Activated CD4-positive, alpha-beta T cell treated with anti-CD3 and anti-CD28 coated beads, Interleukin-2, Interleukin-6, amounts not matched to agents 100 ng/mL and 50 ng/mL, durations not matched to agents 16 hours and 8 hours (primary cell): Measurements from ENCODE around the gene SP4.
A peak's percentile ranks its signal among the peaks of the same experiment; 100 is the strongest.
"Not testable (repeated sequence)": the region's sequence is repeated elsewhere in the genome, so short reads cannot be mapped to it uniquely, and the experiment has no call there.

Experiments used
- DNase-seq: peaks from one replicate; pipeline ENCODE4 v3.0.0-alpha.2; 2020

SP4 gene

DNA sequence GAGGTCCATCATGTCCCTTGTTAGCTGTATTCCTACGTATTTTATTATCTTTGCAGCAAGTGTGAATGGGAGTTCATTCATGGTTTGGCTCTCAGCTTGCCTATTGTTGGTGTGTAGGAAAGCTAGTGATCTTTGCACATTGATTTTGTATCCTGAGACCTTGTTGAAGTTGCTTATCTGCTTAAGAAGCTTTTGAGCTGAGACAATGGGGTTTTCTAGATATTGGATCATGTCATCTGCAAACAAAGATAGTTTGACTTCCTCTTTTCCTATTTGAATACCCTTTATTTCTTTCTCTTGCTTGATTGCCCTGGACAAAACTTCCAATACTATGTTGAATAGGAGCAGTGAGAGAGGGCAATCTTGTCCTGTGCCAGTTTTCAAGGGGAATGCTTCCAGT is 104.6 kb downstream of the SP4 start:
- not testable (repeated sequence) for DNase-seq

DNA sequence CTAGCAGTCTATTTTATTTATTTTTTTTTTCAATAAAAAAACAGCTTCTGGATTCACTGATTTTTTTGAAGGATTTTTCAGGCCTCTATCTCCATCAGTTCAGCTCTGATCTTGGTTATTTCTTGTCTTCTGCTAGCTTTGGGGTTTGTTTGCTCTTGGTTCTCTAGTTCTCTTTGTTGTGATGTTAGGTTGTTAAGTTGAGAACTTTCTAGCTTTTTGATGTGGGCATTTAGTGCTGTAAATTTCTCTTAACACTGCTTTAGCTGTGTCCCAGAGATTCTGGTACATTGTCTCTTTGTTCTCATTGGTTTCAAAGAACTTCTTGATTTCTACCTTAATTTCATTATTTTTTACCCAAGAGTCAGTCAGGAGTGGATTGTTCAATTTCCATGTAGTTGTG is 105.8 kb downstream of the SP4 start:
- not testable (repeated sequence) for DNase-seq

DNA sequence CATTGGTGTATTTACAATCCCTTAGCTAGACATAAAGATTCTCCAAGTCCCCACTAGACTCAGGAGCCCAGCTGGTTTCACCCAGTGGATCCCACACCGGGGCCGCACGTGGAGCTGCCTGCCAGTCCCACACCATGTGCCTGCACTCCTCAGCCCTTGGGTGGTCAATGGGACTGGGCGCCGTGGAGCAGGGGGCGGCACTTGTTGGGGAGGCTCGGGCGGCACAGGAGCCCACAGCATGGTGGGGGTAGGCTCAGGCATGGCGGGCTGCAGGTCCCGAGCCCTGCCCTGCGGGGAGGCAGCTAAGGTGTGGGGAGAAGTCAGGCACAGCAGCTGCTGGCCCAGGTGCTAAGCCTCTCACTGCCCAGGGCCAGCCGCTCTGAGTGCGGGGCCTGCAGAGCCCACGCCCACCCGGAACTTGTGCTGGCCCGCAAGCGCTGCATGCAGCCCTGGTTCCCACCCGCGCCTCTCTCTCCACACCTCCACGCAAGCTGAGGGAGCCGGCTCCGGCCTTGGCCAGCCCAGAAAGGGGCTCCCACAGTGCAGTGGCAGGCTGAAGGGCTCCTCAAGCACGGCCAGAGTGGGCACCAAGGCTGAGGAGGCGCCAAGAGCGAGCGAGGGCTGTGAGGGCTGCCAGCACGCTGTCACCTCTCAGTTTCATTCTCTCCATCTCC is 108.7 kb downstream of the SP4 start:
- not testable (repeated sequence) for DNase-seq

DNA sequence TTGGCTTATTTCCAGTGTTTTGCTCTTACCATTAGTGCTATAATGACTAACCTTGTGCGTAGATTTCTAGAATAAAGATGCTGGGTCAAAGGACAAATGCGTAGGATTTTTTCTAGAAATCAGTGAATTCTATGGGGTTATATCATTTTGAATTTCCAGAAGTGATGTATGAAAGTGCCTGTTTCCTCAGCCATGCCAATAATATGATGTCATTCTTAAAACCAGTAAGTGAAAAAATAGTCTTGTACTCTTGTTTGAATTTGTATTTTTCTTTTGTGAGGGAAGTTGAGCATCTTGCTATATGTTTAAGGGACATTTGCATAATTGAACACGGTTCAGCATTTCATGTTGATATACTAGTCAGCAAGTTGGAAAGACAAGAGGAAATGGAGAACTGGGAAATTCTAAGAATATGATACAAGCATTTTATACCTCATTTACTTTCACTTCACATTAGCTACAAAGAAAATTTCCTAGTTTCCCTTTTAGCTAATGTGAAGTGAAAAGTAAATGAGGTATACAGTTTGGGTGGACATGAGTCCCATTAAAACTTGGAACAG is 111.1 kb downstream of the SP4 start:
- DNase-seq = no peak

DNA sequence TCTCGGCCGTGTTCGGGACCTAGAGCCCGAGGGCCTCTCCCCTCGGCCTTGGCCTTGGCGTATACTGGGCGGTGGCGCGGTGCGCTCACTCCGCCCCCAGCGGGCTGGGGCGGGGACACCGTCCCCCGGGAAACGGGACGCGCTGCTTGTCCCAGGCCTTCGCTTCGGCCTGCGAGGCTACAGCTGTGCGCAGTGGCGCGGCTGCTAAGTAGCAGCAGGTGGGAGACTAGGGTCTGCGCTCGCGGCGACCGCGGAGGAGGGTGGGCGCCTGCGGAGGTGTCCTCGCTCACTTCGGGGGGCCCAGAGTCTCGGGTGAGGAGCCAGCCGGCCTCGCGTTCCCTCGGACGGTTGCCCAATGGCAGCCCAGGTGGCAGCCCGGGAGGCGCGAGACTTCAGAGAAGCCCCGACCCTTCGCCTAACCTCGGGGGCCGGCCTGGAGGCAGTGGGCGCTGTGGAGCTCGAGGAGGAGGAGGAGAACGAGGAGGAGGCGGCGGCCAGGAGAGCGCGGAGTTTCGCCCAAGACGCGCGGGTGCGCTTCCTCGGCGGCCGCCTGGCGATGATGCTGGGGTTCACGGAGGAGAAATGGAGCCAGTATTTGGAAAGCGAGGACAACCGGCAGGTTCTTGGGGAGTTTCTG is 115.1 kb downstream of the SP4 start, which contains the start of gene DNAH11:
Gene DNAH11 (plus strand): TSS at position 149 of the 637 bp plus-strand sequence. CDS start 207 bp downstream, at position 356.
- peak; percentile 29 for DNase-seq

DNA sequence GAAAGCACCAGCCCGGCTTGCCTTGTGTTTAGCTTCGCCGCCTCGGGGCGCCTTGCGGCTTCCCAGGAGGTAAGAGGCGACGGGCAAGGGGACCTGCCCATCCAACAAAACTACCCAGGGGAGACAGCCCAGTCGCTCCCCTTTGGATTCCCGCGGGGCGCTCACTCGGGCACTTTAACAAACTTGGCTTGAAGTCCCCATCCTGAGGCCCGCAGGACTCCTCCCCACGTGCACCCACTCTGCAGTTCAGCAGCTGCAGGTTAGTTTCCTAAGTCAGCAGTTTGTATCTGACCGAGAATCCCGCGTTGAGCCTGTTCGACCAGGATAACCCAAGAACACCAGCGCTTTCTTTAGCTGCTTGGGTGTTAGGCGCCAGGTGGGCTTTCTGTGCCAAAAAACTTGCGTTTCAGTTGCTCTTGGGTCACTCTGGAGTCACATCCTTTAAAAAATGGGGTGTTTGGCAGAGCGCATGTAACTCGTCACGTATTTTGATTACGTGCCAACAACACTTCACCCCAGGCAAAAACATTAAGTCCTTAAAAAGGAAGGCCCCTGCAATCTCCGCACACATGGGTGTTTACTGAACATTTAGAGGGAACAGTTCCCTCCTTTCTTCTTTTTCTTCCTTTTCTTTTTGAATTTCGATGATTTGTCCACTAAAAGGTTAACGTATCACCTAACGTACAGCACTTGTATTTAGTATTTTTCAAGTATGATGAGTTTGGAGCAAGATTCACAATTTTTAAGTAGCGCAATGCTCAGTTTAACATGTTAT is 115.8 kb downstream of the SP4 start:
- DNase-seq = peak; percentile 3

DNA sequence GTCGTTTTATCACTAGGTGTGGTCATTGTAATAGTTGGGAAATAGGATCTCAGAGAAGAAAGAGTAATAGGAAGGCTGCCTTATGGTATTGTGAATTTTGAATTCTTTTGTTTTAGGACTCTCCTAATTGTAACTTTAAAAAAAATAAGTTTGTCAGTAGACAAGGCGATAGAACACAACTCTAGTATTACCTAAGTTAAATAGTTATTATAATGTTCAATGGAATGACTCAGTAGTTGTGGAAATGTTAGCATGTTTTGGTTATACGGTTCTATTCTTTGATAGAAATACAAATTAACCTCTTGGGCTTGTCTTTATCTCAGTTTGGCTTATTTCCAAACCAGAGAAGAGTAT is 116.4 kb downstream of the SP4 start:
- DNase-seq = no peak

DNA sequence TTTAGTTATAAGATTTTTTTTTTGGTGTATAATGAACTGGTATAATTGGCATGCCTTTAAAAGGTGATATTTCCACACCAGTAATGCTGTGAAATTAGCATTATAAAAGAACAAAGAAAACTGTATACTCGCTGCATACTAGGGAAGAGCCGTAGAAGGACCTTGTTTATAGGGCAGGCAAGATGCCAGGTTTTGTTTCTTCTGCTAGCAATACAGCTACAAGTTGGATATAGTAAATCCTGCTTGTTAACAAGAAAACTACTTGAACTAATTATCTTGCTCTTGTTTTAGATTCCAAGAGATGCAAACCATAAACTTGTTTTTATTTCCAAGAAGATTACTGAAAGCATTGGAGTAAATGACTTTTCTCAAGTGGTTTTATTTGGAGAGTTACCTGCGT is 116.8 kb downstream of the SP4 start:
- no peak for DNase-seq

DNA sequence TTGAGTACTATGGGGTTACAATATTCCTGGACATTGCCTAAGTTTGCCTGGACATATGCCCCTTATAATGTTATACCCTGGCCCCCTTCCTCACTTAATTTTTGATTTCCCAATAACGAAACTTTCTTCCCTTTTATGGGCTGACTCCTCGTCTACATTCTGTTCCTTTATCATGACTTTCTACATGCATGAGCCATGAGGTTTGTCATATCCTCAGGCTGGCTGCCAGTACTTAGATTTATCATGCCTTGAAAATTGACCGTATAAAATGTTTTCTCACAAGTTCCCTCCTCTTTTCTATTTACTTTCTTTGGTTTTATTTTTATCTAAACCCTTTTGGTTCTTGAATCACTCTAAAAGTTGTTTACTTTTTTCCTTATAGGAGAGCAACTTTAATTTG is 119.6 kb downstream of the SP4 start:
- DNase-seq = no peak

DNA sequence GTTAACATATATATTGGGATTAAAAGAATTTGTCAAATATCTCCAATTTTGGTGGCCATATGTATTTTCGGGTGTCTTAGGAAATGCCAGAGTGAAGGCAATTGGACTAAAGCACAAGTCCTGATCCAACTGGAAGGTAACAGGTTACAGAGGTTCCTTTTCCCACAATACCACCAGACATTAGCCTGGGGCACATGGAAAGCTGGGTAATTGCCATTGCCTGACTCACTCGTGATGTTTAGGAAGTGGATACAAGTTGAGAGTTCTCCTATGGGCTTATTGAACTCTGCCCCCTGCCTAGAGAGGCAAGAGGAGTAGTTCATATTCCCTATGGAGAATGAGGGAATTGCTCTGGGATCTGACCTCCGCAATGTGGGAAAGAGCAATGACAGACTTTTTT is 120.6 kb downstream of the SP4 start:
- DNase-seq = no peak

DNA sequence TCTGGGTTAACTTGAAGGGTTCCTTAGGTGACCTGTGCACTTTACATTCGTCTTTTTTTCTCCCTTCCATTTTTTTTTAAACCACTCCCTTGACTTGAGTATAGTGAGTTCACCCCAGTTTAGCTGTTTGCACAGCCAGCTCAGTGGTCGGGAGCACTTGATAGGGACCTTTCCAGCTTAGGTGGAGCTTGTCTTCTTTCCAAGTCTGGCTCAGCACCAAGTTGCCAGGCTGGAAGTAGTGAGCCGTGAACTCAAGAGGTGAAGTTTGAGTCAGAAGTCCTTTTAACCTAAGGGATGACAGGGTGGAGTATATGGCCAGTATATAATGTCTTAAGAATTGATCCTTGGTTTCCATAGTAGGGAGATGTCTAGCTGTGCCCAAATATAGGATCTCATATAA is 122.2 kb downstream of the SP4 start:
- DNase-seq = no peak

DNA sequence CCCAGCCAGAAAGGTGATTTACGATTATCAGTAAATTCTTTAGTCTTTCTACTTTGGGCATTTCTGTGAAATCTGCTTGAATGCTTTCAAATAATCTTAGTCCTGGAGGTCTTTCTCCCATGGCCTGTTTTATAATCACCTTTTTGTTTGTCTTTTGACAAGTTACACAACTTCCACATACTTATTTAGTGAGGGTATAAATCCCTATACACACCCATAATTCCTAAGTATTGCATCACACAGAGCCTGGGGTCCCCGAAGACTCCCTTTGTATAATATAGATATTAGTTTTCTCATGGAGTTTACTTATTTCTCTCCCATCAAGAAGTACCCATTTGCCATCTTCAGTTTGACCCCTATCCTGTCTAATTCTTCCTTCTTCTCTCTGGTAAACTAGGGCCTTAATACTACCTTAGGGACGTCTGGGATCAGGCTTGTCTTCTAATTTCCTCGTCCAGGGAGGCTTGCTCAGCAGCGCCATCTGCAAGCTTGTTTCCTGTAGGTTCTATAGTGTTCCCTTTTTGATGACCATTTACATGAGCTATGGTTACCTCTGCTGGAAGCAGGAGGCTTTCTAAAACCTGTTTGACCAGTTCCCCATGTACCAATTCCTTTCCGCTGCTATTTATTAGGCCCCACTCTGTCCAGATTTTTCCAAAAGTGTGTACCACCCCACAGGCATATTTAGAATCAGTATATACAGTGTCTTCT is 123.1 kb downstream of the SP4 start:
- no peak for DNase-seq

DNA sequence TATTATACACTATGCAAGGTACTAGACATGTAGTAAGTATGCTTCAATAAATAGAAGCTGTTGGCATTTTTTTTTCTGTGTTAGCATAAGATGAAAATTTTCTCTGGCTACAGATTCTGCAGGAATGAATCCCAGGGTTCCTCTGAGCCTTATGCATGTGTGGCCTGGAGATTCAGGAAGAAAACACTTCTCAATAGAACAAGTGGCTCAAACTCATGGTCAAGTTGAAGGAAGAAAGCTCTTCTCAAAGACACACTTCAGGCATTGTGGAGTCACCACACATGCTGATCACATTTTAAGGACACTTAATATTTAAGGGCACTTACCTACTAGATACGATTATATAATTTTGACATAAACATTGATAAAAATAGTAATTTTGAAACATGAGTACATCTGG is 134.5 kb downstream of the SP4 start:
- no peak for DNase-seq
